HEK293T (cell line): ENCODE data around the gene LSM14B.

Source experiments
- ARNT ChIP-seq: fragments of 450-650 bp; IDR thresholded peaks from 2 replicates; pipeline ENCODE4 v1.6.1; 2017; ENCODE audit warnings: mild to moderate bottlenecking
- NFRKB ChIP-seq: fragments of 450-650 bp; IDR thresholded peaks from 2 replicates; pipeline ENCODE4 v1.6.1; 2016; ENCODE audit warnings: mild to moderate bottlenecking, moderate library complexity

GRCh38 chr20:62137478-62138203, 15.4 kb downstream of the LSM14B start:
- no peak for TF ChIP-seq NFRKB
- TF ChIP-seq ARNT = no peak
